ENCODE data around the gene TNFAIP8L3. TPM values are rescaled to one million over a fixed set of nuclear protein-coding genes. Genes with fewer than 3 reads are reported as not detected.

The TNFAIP8L3 gene
- total and polyA plus RNA-seq, 2 of the 4 experiments (the other 2 are of a cell fraction): 0.29 to 0.90 TPM

- in situ Hi-C loops (cut with MboI; ENCODE audit: low sequenced_read_pairs): no loop called here
Measured at GRCh38 chr15:51048308-51048707, 46.4 kb downstream of the TNFAIP8L3 start.

More at GRCh38 chr15:51048308-51048707, 46.4 kb downstream of the TNFAIP8L3 start:
- Histone ChIP-seq H2AK9ac (replicated peaks; ENCODE audit: low read depth, low read length, poor library complexity) (no peak overlapping the region), H4K91ac (ENCODE audit: insufficient read depth, low read depth, low read length) (no peak overlapping the region), H3K14ac (replicated peaks; ENCODE audit: low read depth, low read length) (no peak overlapping the region), H2BK20ac (ENCODE audit: low read depth, low read length) (no peak overlapping the region), H2BK5ac (ENCODE audit: low read depth, low read length, poor library complexity, severe bottlenecking) (no peak overlapping the region), H3K27ac (ENCODE audit: insufficient read depth, low read length) (no peak overlapping the region), H3K4ac (ENCODE audit: low read depth, low read length) (no peak overlapping the region), H3K9me1 (ENCODE audit: insufficient read depth, low read length) (no peaks in the 10 kb centered on the region; the same call in 1 of the 2 replicates), H2BK15ac (ENCODE audit: low read depth, low read length) (no peak overlapping the region), H2BK120ac (ENCODE audit: low read depth, low read length) (no peak overlapping the region), H4K8ac (ENCODE audit: low read depth in 2 of 2, low read length in 2 of 2) (no peak overlapping the region), H3K79me1 (ENCODE audit: low read depth in 1 of 2, low read length in 2 of 2) (no peaks in the 10 kb centered on the region), H3K9ac (ENCODE audit: low read depth, low read length) (no peak overlapping the region), H3K36me3 (ENCODE audit: control insufficient read depth, insufficient read depth, low read length) (no peaks in the 10 kb centered on the region), H3K4me1 (ENCODE audit: control insufficient read depth, insufficient read depth, low read length) (peaks cover 6% of the 10 kb centered on the region; the same call in 1 of the 2 replicates), H3K56ac (ENCODE audit: extremely low read depth, insufficient read depth, low read length) (no peak overlapping the region), H4K5ac (ENCODE audit: low read depth, low read length) (no peak overlapping the region), H3K27me3 (ENCODE audit: control insufficient read depth, insufficient read depth, low read length) (peaks cover 5% of the 10 kb centered on the region; the same call in 1 of the 2 replicates), H4K20me1 (ENCODE audit: insufficient read depth, low read length) (no peaks in the 10 kb centered on the region), H3K4me3 (ENCODE audit: insufficient read depth, low read depth, low read length) (no peak overlapping the region), H2AFZ (replicated peaks; ENCODE audit: low read length, poor library complexity) (no peak overlapping the region), H3K18ac (ENCODE audit: low read depth, low read length) (no peak overlapping the region), H2AK5ac (ENCODE audit: low read depth, low read length) (no peak overlapping the region), H3K9me3 (ENCODE audit: control insufficient read depth, insufficient read depth, low read length) (no peaks in the 10 kb centered on the region), H3K23ac (ENCODE audit: low read depth, low read length) (no peak overlapping the region), H3K4me2 (ENCODE audit: low read depth, low read length) (no peak overlapping the region)
- TF ChIP-seq MAFK (IDR thresholded peaks at IDR 0.05; ENCODE audit: low read depth, low read length) (no peak), BHLHE40 (IDR thresholded peaks at IDR 0.05; ENCODE audit: low read depth, low read length) (no peak), USF2 (IDR thresholded peaks at IDR 0.05; ENCODE audit: low read depth, low read length) (no peak), MXI1 (IDR thresholded peaks at IDR 0.05; ENCODE audit: borderline replicate concordance, low read depth, low read length) (no peak), RAD21 (IDR thresholded peaks at IDR 0.05; ENCODE audit: low read length) (no peak), NFE2L2 (IDR thresholded peaks at IDR 0.05; ENCODE audit: low read depth, low read length) (no peak), CHD1 (IDR thresholded peaks at IDR 0.05; ENCODE audit: low read depth, low read length) (no peak)
- intact Hi-C loops (cut with micrococcal nuclease): no loop called here
- dilution Hi-C loops (cut with HindIII; ENCODE audit: low sequenced_read_pairs, unreplicated experiment): no loop called here
- ChIA-PET POLR2A (ENCODE audit: unreplicated experiment) (no interaction called here), CTCF (interaction anchor here (0.6 to 1.1 kb wide), 2 partner anchors 25 to 515 kb away, joined by 3 read pairs; no protein-coding TSS in a partner anchor)
- BruUV-seq (replicated peaks): no TSS peak
- ATAC-seq (ENCODE audit: low read depth): no peak
- no peak for DNase-seq
